Stimulated activated CD8-positive, alpha-beta memory T cell treated with anti-CD3 and anti-CD28 coated beads, Interleukin-2, amount 100 ng/mL, for 1 hour (primary cell): Measurements from ENCODE around the gene ADGRG1.
A peak's percentile ranks its signal among the peaks of the same experiment; 100 is the strongest.

Experiments used
- DNase-seq, 2 donors: peaks; one replicate each; pipeline ENCODE4 v3.0.0-alpha.2; 2020; ENCODE audit warnings: low read depth in 2 of 2

Gene ADGRG1

GRCh38 chr16:57682809-57683635, 54.6 kb downstream of the ADGRG1 start:
- no peak for DNase-seq

GRCh38 chr16:57683636-57684545, 55.5 kb downstream of the ADGRG1 start:
- DNase-seq = no peak

DNA sequence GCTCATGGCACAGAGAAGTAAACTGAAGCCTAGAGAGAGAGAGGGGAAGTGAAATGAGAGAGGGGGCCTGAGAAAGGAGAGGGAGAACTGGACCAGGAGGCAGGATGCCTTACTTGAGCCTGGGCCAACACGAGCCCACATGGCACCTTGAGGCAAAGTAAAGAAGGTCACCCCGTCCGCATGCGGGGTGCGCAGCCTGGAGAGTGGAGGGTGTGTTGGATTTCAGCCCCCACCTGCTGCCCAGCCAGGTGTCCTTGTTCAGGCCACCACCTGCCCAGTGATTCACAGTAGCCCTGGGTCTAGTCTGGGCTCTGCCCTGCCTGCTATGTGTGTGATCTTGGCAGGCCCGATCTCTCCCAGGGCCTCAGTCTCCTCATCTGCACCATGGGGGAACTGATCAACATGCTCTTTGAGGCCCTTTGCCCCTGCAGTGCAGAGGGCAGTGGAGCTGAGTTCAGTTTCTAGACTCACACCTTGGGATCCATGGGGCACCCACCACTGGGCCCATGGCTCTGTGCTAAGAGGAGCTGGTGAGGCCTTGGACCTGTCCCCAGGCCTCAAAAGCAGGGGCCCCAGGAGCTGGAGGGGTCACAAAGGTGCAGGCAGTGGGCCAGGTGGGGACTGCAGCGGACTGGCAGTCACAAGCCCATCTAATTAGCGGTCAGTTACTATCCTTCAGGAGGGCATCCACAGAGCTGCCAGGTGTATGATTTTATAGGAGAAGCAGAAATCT, 56.4 kb downstream of the ADGRG1 start:
- DNase-seq = no peak

- no peak for DNase-seq
Measured at GRCh38 chr16:57685633-57686032, 57.2 kb downstream of the ADGRG1 start.

GRCh38 chr16:57686577-57686976, 58.1 kb downstream of the ADGRG1 start:
- no peak for DNase-seq

- DNase-seq = no peak
Measured at GRCh38 chr16:57687363-57687929, 59.0 kb downstream of the ADGRG1 start.

- no peak for DNase-seq
Measured at GRCh38 chr16:57688487-57688986, 60.1 kb downstream of the ADGRG1 start.

DNA sequence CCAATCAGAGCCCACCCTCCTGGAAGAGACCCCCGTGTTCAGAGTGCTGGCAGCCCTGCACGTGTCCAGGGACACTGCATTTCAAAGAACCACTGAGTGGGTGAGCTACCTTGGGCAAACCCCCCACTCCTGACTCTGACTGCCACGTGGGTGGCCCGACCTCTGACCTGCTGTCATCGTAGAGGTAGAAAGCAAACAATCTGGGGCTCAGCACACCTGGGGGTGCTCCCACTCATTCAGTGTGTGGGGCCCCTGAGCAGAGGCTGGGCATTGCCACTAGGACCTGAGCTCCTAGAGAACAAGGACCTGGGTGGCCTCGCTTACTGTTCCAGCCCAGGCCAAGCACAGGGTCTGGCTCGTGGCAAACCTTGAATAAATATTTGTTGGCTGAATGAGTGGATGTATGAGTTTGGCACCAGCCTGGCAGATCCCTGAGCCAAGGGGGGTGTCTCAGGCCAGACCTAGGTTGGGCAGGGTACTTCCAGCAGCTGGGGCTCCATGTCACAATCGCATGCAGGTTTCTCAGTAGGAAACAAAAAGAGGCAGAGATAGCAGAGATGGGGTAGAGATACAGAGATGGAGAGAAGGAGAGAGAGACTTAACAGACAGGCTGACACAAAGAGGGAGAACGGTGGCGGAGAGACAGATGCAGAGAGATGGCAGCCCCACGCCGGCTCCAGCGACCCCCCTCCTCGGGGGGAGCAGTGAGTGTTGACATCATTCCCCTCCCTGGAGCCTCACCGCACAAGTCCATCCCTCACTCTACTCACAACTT, 60.7 kb downstream of the ADGRG1 start:
- DNase-seq = no peak

GRCh38 chr16:57689762-57690558, 61.5 kb downstream of the ADGRG1 start:
- DNase-seq = peak in 1 of 2 donors; percentile 9

DNA sequence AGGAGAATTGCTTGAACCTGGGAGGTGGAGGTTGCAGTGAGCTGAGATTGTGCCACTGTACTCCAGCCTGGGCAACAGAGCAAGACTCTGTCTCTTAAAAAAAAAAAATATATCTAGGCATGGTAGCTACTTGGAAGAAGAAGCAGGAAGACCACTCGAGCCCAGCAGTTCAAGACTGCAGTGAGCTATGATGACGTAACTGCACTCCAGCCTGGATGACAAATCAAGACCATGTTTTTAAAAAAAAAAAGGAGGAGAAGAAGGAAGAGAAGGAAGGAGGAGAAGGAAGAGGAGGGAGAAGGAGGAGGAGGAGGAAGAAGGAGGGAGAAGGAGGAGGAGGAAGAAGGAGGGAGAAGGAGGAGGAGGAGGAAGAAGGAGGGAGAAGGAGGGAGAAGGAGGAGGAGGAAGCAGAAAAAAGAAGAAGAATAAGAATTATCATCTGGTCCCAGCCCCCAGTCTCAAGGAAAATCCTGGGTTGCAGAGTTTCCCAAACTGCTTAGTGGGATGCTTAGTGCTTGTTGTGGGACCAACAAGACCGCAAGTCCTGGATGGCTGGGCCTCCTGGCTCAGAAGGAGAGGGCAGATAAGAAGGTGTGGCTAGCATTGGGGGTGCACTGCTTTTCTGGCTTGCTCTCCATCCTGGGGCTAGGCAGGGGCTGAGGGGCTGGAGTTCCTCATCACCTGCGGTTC, 62.5 kb downstream of the ADGRG1 start:
- no peak for DNase-seq

- no peak for DNase-seq
Measured at GRCh38 chr16:57692636-57693035, 64.2 kb downstream of the ADGRG1 start.

- DNase-seq = no peak
Measured at GRCh38 chr16:57693550-57693949, 65.1 kb downstream of the ADGRG1 start.

GRCh38 chr16:57694231-57694724, 65.8 kb downstream of the ADGRG1 start:
- DNase-seq = no peak

GRCh38 chr16:57694725-57695679, 66.6 kb downstream of the ADGRG1 start, which contains the start of gene DRC7:
Gene DRC7 (plus strand): TSS chr16:57694806. CDS start chr16:57697950, 3,144 bp downstream.
- DNase-seq = no peak

GRCh38 chr16:57695680-57696069, 67.2 kb downstream of the ADGRG1 start:
- DNase-seq = no peak

GRCh38 chr16:57696240-57696639, 67.8 kb downstream of the ADGRG1 start:
- no peak for DNase-seq

DNA sequence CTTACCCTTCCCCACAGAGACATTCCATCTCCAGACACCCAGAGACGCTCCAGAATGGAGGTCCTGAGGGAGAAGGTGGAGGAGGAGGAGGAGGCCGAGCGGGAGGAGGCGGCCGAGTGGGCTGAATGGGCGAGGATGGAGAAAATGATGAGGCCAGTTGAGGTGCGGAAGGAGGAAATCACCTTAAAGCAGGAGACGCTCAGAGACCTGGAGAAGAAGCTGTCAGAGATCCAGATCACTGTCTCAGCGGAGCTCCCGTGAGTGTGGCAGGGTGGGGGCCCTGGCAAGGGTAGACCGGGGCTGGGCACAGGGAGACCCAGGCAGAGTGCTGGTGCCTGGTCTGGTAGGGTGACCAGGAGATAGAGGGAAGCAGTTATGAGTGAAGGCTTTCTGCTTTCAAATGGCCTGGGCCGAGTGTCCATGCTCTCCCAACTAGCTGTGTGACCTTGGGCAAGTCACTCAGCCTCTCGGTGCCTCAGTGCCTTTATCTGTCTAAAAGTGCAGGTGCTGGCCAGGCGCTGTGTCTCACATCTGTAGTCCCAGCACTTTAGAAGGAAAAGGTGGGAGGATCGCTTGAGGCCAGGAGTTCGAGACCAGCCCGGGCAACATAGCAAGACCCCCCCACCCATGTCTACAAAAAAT, 69.6 kb downstream of the ADGRG1 start:
- no peak for DNase-seq
